ENCODE data around the gene CDC27.

DNA sequence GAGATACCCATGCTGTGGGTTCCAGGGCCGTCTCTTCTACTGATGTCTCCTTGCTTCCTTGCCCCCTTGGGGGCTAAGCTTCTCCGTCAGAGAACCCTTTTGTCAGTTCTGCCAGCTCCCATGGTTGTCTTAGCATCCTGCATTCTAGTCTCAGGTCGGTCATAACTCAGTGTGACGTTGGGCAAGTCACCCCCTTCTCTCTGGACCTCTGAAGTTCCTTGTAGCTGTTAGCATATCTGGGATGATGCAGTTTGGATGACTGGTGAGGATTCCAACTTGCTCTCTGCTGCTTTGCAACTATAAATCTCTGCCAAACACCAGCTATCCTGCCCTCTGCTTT, 11.2 kb upstream of the CDC27 start:
- TF ChIP-seq, protein P1, sequence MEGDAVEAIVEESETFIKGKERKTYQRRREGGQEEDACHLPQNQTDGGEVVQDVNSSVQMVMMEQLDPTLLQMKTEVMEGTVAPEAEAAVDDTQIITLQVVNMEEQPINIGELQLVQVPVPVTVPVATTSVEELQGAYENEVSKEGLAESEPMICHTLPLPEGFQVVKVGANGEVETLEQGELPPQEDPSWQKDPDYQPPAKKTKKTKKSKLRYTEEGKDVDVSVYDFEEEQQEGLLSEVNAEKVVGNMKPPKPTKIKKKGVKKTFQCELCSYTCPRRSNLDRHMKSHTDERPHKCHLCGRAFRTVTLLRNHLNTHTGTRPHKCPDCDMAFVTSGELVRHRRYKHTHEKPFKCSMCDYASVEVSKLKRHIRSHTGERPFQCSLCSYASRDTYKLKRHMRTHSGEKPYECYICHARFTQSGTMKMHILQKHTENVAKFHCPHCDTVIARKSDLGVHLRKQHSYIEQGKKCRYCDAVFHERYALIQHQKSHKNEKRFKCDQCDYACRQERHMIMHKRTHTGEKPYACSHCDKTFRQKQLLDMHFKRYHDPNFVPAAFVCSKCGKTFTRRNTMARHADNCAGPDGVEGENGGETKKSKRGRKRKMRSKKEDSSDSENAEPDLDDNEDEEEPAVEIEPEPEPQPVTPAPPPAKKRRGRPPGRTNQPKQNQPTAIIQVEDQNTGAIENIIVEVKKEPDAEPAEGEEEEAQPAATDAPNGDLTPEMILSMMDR (IDR thresholded peaks at IDR 0.05; ENCODE audit: low read depth, low read length, poor library complexity, severe bottlenecking), result no peak
- no peak for TF ChIP-seq EZH2phosphoT487 (IDR thresholded peaks at IDR 0.05; ENCODE audit: borderline replicate concordance, low read length)
